ENCODE measurements around the gene ACADS.

DNA sequence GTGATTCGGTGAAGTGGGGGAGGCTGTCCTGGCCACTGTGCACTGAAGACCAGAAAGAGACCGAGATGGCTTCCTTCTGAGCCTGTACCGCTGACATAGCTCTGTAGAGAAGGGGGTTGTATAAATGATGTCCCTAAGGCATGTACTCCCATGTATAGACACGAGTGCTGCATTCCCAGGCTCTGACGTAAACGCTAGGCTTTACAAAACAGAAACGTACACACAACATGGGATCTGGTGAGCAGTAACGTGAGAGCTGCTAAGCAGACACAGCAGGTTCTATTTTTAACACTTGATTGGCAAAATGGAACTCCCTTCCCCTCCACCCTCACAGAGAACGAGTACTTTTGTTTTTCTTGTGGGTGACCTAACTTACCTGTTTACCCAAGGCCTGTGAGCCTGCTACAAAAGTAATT lies 35.9 kb downstream of the ACADS start:
- TF ChIP-seq SRF (IDR thresholded peaks at IDR 0.05; ENCODE audit: low read depth, low read length) (no peak), CTCF (IDR thresholded peaks at IDR 0.05; ENCODE audit: control extremely low read depth in 1 of 3, insufficient read depth in 1 of 3, low read depth in 1 of 3, low read length in 3 of 3) (no peak), CHD2 (IDR thresholded peaks at IDR 0.05; ENCODE audit: low read length) (no peak)
